ENCODE results near the gene TUBAL3. TPM values are rescaled to one million over a fixed set of nuclear protein-coding genes. Genes with fewer than 3 reads are reported as not detected.

The TUBAL3 gene
- total and polyA plus RNA-seq, 2 donors (not counting 1 experiment from before 2014, with no cell fraction given) = not detected

- Histone ChIP-seq H3K36me3 (ENCODE audit: control insufficient read depth, insufficient read depth, low read length) (no peaks in the 10 kb centered on the region), H3K9me3 (ENCODE audit: control insufficient read depth, insufficient read depth, low read depth, low read length) (no peaks in the 10 kb centered on the region), H3K4me2 (ENCODE audit: extremely low read depth, insufficient read depth, low read length) (no peak overlapping the region), H3K4me3 (replicated peaks in 1 of 4; ENCODE audit: control extremely low read depth in 1 of 4, insufficient read depth in 1 of 4, low read depth in 3 of 4, low read length in 4 of 4) (no peak overlapping the region), H3K9ac (ENCODE audit: insufficient read depth, low read length) (no peak overlapping the region), H3K79me2 (ENCODE audit: control insufficient read depth, insufficient read depth, low read length) (no peaks in the 10 kb centered on the region), H3K4me1 (ENCODE audit: control insufficient read depth, extremely low read depth, insufficient read depth, low read length) (no peaks in the 10 kb centered on the region), H2AFZ (ENCODE audit: low read length) (no peak overlapping the region), H4K20me1 (ENCODE audit: control insufficient read depth, extremely low read depth, insufficient read depth, low read length) (no peaks in the 10 kb centered on the region), H3K27ac (ENCODE audit: insufficient read depth, low read length) (no peak overlapping the region), H3K27me3 (ENCODE audit: control insufficient read depth, insufficient read depth, low read length) (no peaks in the 10 kb centered on the region)
- TF ChIP-seq CTCF (conservative IDR thresholded peaks at IDR 0.05 in 1 of 2, IDR thresholded peaks at IDR 0.05 in 1 of 2; ENCODE audit: low read depth in 1 of 2, low read length in 2 of 2) (no peak), EZH2 (IDR thresholded peaks at IDR 0.05; ENCODE audit: low read length, missing control alignments) (no peak)
- DNase-seq (ENCODE audit: low read depth in 2 of 2) = no peak
Measured at GRCh38 chr10:5346881-5347280, 57.7 kb downstream of the TUBAL3 start.

- no peak for DNase-seq (ENCODE audit: low read depth in 2 of 2)
- Histone ChIP-seq H3K4me1 (ENCODE audit: control insufficient read depth, extremely low read depth, insufficient read depth, low read length) (no peaks in the 10 kb centered on the region), H3K79me2 (ENCODE audit: control insufficient read depth, insufficient read depth, low read length) (no peaks in the 10 kb centered on the region), H3K4me2 (ENCODE audit: extremely low read depth, insufficient read depth, low read length) (no peak overlapping the region), H2AFZ (ENCODE audit: low read length) (no peak overlapping the region), H4K20me1 (ENCODE audit: control insufficient read depth, extremely low read depth, insufficient read depth, low read length) (no peaks in the 10 kb centered on the region), H3K9ac (ENCODE audit: insufficient read depth, low read length) (no peak overlapping the region), H3K36me3 (ENCODE audit: control insufficient read depth, insufficient read depth, low read length) (no peaks in the 10 kb centered on the region), H3K9me3 (ENCODE audit: control insufficient read depth, insufficient read depth, low read depth, low read length) (no peaks in the 10 kb centered on the region), H3K4me3 (replicated peaks in 1 of 4; ENCODE audit: control extremely low read depth in 1 of 4, insufficient read depth in 1 of 4, low read depth in 3 of 4, low read length in 4 of 4) (no peak overlapping the region), H3K27ac (ENCODE audit: insufficient read depth, low read length) (no peak overlapping the region), H3K27me3 (ENCODE audit: control insufficient read depth, insufficient read depth, low read length) (no peaks in the 10 kb centered on the region)
- no peak for TF ChIP-seq CTCF (conservative IDR thresholded peaks at IDR 0.05 in 1 of 2, IDR thresholded peaks at IDR 0.05 in 1 of 2; ENCODE audit: low read depth in 1 of 2, low read length in 2 of 2)
- TF ChIP-seq EZH2 (IDR thresholded peaks at IDR 0.05; ENCODE audit: low read length, missing control alignments) = no peak
Measured at GRCh38 chr10:5344746-5345145, 59.9 kb downstream of the TUBAL3 start.

DNA sequence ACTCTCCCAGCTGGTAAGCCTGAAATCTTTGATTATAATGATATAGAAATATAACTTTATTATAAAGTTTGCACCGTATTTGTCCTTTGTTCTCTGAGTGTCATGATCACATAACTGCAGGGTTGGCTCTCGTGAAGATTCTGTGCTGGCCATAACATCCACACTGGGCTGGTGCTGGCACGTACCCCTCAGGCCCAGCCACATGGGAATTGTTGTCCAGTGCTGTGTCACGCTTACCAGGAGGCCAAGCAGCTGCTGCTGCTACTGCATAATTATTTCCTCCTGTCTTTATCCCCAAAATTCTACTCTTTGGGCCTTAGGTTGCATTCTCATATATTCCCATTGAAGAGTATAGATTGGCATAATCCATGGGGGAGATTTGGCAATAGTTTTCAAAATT, 60.6 kb downstream of the TUBAL3 start:
- H3K27me3 ChIP-seq (ENCODE audit: control insufficient read depth, insufficient read depth, low read length) = no peaks in the 10 kb centered on the region
- no peaks in the 10 kb centered on the region for H3K36me3 ChIP-seq (ENCODE audit: control insufficient read depth, insufficient read depth, low read length)
- no peak for DNase-seq (ENCODE audit: low read depth in 2 of 2)
- H3K4me3 ChIP-seq (replicated peaks in 1 of 4; ENCODE audit: control extremely low read depth in 1 of 4, insufficient read depth in 1 of 4, low read depth in 3 of 4, low read length in 4 of 4) = no peak overlapping the region
- H3K27ac ChIP-seq (ENCODE audit: insufficient read depth, low read length) = no peak overlapping the region
- H4K20me1 ChIP-seq (ENCODE audit: control insufficient read depth, extremely low read depth, insufficient read depth, low read length) = no peaks in the 10 kb centered on the region
- no peaks in the 10 kb centered on the region for H3K4me1 ChIP-seq (ENCODE audit: control insufficient read depth, extremely low read depth, insufficient read depth, low read length)
- no peaks in the 10 kb centered on the region for H3K9me3 ChIP-seq (ENCODE audit: control insufficient read depth, insufficient read depth, low read depth, low read length)
- H3K79me2 ChIP-seq (ENCODE audit: control insufficient read depth, insufficient read depth, low read length) = no peaks in the 10 kb centered on the region
- H2AFZ ChIP-seq (ENCODE audit: low read length) = no peak overlapping the region
- H3K9ac ChIP-seq (ENCODE audit: insufficient read depth, low read length) = no peak overlapping the region
- TF ChIP-seq EZH2 (IDR thresholded peaks at IDR 0.05; ENCODE audit: low read length, missing control alignments) (no peak), CTCF (conservative IDR thresholded peaks at IDR 0.05 in 1 of 2, IDR thresholded peaks at IDR 0.05 in 1 of 2; ENCODE audit: low read depth in 1 of 2, low read length in 2 of 2) (no peak)
- no peak overlapping the region for H3K4me2 ChIP-seq (ENCODE audit: extremely low read depth, insufficient read depth, low read length)

Data from fibroblast of lung (primary cell).